Suprapubic skin (tissue), 4 donors: Measurements from ENCODE around the gene HOTAIR.

ENCODE experiments used
- EP300 ChIP-seq: sonication (generic); formaldehyde crosslinking; IDR thresholded peaks from one replicate; pipeline ENCODE4 v1.6.1; 2017; ENCODE audit warnings: antibody characterized with exemption
- POLR2A ChIP-seq, 2 donors: fragments of 450-650 bp; IDR thresholded peaks; one replicate each; pipeline ENCODE4 v1.6.1; 2017; ENCODE audit warnings: antibody characterized with exemption in 2 of 2, mild to moderate bottlenecking in 2 of 2, moderate library complexity in 2 of 2
- POLR2AphosphoS5 ChIP-seq, 3 donors: sonication (generic); formaldehyde crosslinking; IDR thresholded peaks; one replicate each; pipeline ENCODE4 v1.6.1; 2017; ENCODE audit warnings: antibody characterized with exemption in 3 of 3
- TF ChIP-seq, protein P1 (sequence below), 2 donors: fragments of 200-600 bp in 1 of 2; fragments of 450-650 bp in 1 of 2; sonication (generic) in 1 of 2; IDR thresholded peaks; one replicate each; pipeline ENCODE4 v1.5.1; 2016 to 2019; ENCODE audit warnings: antibody characterized with exemption in 2 of 2, mild to moderate bottlenecking in 1 of 2, moderate library complexity in 1 of 2

DNA sequence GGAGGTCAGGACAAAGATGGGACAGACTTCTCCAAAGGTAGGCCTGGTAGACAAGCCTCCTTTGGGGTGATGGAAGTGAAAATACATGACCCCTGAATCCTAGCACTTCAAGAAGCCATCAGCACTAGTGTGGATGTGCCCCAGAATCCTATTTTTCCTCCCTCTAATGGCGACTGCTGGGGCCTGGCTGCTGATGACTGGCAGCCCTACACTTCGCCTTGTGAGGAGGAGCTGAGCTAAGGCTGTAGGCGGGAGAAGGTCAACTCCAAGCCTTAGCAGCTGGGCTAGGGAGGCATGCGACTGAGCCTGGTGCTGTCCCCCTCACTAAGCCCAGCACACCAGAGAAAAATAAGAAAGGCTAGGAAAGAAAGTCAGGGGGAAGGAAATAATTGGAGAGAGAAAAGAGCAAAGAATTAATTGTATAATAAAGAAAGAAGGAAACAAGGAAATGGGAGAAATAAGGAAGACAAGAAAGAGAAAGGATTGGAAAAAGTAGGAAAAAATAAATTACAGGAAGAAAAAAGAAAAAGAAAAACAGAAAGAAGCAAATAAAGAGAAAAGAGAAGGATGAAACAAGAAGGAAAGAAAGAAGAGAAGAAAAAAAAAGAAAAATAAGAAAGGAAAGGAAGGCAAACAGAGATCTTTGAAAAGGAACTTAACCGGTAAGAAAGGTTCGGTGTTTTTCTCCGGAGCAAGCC lies 5.5 kb upstream of the HOTAIR start:
- TF ChIP-seq, protein P1, sequence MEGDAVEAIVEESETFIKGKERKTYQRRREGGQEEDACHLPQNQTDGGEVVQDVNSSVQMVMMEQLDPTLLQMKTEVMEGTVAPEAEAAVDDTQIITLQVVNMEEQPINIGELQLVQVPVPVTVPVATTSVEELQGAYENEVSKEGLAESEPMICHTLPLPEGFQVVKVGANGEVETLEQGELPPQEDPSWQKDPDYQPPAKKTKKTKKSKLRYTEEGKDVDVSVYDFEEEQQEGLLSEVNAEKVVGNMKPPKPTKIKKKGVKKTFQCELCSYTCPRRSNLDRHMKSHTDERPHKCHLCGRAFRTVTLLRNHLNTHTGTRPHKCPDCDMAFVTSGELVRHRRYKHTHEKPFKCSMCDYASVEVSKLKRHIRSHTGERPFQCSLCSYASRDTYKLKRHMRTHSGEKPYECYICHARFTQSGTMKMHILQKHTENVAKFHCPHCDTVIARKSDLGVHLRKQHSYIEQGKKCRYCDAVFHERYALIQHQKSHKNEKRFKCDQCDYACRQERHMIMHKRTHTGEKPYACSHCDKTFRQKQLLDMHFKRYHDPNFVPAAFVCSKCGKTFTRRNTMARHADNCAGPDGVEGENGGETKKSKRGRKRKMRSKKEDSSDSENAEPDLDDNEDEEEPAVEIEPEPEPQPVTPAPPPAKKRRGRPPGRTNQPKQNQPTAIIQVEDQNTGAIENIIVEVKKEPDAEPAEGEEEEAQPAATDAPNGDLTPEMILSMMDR (IDR thresholded peaks at IDR 0.05) = no peak
- TF ChIP-seq POLR2A (IDR thresholded peaks at IDR 0.05) = no peak
- no peak for TF ChIP-seq POLR2AphosphoS5 (IDR thresholded peaks at IDR 0.05)
- no peak for TF ChIP-seq EP300
